Epithelial cell of proximal tubule (primary cell): Measurements from ENCODE around the gene OR56A5. TPM values are rescaled to one million over a fixed set of nuclear protein-coding genes. Genes with fewer than 3 reads are reported as not detected.

Experiments used
- DNase-seq: peaks from one replicate; pipeline ENCODE4 v3.0.0-alpha.2; 2011; ENCODE audit warnings: low read depth
- H3K4me3 ChIP-seq: 2 replicates; pipeline ENCODE4 v1.5.1; 2011; ENCODE audit warnings: low read depth, mild to moderate bottlenecking, low read length
- CTCF ChIP-seq: conservative IDR thresholded peaks from 2 replicates; pipeline ENCODE4 v1.5.1; 2012; ENCODE audit warnings: low read depth, mild to moderate bottlenecking, low read length
- total RNA-seq: library from RNA; depleted of rRNA; stranded (reverse); fragments of >200 nt; gene quantifications from 2 replicates; pipeline ENCODE4 v1.2.3, GENCODE V29; 2015

OR56A5 gene
- total RNA-seq: not detected in 2 replicates

- no peak for DNase-seq
- no peak for TF ChIP-seq CTCF
- no peak within 1 kb of the TSS for H3K4me3 ChIP-seq
Observed at GRCh38 chr11:5968394-5968793, at the start of gene OR56A5. TSS of gene OR56A5 (minus strand) at chr11:5968494. CDS start at chr11:5968494, 0 bp downstream.

GRCh38 chr11:6013042-6013441 is 44.7 kb upstream of the OR56A5 start:
- TF ChIP-seq CTCF: no peak
- DNase-seq: no peak
- no peak overlapping the region for H3K4me3 ChIP-seq

- no peak for TF ChIP-seq CTCF
- no peak for DNase-seq
- H3K4me3 ChIP-seq: no peak overlapping the region
Observed at GRCh38 chr11:6012035-6012668, 43.9 kb upstream of the OR56A5 start.

GRCh38 chr11:6006846-6007245 is 38.6 kb upstream of the OR56A5 start, which contains the start of gene OR56A4:
TSS of gene OR56A4 (minus strand) at chr11:6006946. CDS start at chr11:6002992, 3,954 bp downstream.
- H3K4me3 ChIP-seq: no peak within 1 kb of the TSS
- TF ChIP-seq CTCF: no peak
- DNase-seq: no peak

GRCh38 chr11:6006395-6006794 is 38.1 kb upstream of the OR56A5 start:
- no peak for TF ChIP-seq CTCF
- DNase-seq: no peak

GRCh38 chr11:6002202-6002699 is 34.0 kb upstream of the OR56A5 start:
- TF ChIP-seq CTCF: no peak
- no peak for DNase-seq

More at GRCh38 chr11:6006395-6006794, 38.1 kb upstream of the OR56A5 start:
- H3K4me3 ChIP-seq: no peak overlapping the region

GRCh38 chr11:5994791-5995190 is 26.5 kb upstream of the OR56A5 start:
- no peak for DNase-seq
- TF ChIP-seq CTCF: no peak
- no peak overlapping the region for H3K4me3 ChIP-seq

More at GRCh38 chr11:6002202-6002699, 34.0 kb upstream of the OR56A5 start:
- H3K4me3 ChIP-seq: no peak overlapping the region
